Activated CD4-positive, alpha-beta T cell treated with anti-CD3 and anti-CD28 coated beads for 1 hour (primary cell): Measurements from ENCODE around the gene TNP2.
"Not testable (repeated sequence)": the region's sequence is repeated elsewhere in the genome, so short reads cannot be mapped to it uniquely, and the experiment has no call there.

Source experiments
- DNase-seq: peaks from one replicate; pipeline ENCODE4 v3.0.0-alpha.2; 2020

Gene TNP2

GRCh38 chr16:11299865-11300559, 30.9 kb upstream of the TNP2 start:
- DNase-seq: no peak

GRCh38 chr16:11298950-11299547, 29.9 kb upstream of the TNP2 start:
- not testable (repeated sequence) for DNase-seq

DNA sequence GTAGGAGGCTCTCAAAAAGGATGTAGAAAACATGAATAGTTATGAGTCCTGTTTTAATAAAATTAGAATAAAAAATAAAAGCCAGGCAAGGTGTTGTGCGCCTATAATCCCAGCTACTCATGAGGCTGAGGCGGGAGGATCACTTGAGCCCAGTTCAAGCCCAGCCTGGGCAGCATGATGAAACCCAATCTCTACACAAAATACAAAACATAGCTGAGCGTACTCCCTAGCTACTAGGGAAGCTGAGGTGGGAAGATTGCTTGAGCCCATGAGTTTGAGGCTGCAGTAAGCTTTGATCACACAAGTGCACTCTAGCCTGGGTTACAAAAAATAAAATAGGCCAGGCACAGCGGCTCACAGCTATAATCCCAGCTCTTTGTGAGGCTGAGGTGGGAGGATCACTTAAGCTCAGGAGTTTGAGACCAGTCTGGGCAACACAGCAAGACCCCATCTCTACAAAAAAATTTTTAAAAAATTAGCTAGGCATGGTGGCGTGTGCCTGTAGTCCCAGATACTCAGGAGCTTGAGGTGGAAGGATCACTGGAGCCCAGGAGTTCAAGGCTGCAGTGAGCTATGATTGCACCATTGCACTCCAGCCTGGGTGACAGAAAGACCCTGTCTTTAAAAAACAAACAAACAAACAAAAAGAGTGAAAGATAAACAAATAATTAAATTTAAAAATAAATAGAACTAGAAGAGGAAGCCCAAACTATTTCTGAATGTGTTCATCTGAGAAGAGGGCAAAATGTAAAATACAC, 29.2 kb upstream of the TNP2 start:
- DNase-seq: no peak

DNA sequence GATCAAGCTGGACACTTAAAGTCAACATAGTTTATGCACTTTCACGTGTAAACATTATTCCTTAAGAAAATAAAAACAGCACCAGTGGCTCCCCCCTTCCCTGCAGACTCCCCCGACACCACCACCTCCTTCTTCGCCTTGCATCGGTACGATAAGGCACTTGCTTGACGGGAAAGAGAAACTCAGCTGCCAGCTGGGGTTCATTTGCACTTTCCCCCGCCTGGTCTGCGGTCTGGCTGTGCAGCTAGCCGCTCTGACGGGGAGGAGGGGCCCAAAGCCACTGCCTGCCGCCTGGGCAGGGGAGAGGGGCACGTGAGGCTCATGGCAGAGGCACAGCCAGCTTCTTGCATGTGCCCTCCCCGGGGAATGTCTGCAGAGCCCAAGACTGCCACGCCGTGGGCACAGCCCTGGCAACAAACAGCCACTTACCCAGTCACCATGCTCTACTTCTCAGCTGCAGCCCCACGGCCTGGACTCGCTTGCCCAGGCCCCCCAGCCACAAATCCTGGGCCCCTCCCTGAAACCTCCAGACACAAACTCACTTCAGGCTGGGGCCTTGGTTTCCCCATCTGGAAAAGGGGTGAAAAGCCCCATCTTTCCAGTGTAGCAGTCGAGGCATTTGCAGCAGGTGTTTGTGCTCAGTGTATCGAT, 28.5 kb upstream of the TNP2 start:
- DNase-seq: peak; percentile 68

DNA sequence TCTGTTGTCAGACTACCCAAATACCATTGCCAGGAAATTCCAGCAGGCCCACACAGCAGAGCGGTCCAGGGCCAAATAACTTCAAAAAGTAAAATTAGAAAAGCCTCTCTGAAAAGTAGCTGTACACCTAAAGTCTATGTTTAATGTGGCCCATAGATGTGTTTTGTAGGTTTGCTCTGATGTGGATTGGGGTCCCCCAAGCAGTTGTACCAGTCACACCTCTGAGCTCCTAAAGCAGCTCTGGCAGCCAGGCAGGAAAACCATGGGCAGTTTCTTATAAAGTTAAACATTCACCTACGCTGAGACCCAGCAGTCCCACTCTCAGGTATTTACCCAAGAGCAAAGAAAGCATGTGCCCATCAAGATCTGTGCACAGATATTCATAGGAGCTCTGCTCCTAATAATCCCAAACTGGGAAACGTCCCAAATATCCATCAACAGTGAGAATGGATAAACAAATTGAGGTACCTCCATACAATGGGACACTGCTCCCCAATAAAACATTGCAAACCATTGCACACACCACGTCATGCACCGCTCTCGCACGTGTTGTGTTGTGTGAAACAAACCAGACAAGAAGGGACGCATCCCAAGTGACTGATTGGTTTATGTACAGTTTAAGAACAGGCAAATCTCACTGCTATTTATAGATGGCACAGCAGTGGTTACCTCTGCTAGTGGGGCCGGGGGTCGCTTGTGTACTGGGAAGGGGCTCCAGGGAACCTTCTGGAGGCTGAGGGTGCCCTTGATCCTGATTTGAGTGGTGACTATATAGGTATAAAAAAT, 27.8 kb upstream of the TNP2 start:
- DNase-seq: no peak

- DNase-seq: no peak
These were observed 27.2 kb upstream of the TNP2 start for GRCh38 chr16:11296351-11296705.

DNA sequence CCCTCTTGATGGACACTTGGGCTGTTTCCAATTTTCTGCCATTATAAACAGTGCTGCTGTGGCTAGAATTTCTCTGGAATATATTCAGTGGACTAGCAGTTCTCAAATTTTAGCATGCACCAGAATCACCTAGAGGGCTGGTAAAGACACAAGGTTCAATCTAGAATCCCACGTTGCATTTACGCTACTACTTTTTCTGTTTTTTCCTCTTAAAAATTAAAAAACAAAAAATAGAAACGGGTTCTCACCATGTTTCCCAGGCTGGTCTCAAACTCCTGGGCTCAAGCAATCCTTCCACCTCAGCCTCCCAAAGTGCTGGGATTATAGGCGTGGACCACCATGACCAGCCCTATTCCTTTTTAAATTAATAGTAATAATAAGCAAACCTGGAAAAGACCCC, 26.5 kb upstream of the TNP2 start:
- DNase-seq: no peak

DNA sequence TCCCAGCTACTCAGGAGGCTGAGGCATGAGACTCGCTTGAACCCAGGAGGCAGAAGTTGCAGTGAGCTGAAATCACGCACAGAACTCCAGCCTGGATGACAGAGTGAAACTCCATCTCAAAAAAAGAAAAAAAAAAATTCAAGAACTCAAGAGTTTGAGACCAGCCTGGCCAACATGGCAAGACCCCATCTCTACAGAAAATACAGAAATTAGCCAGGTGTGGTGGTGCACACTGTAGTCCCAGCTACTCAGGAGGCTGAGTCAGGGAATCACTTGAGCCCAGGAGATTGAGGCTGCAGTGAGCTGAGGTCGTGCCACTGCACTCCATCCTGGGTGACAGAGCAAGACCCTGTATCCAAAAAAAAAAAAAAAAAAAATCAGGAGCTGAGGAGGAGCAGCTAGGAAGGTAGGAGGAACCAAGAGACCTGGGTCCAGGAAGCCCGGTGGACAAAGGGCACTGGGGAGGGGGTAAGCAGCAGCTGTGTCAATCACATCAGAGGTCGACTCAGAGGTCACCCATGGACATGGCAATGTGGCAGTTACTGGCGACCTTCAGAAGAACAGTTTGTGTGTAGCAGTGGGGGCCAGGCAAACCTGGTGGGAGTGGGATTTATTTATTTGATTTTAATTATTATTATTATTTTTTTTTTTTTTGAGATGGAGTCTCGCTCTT, 23.1 kb upstream of the TNP2 start:
- no peak for DNase-seq

DNA sequence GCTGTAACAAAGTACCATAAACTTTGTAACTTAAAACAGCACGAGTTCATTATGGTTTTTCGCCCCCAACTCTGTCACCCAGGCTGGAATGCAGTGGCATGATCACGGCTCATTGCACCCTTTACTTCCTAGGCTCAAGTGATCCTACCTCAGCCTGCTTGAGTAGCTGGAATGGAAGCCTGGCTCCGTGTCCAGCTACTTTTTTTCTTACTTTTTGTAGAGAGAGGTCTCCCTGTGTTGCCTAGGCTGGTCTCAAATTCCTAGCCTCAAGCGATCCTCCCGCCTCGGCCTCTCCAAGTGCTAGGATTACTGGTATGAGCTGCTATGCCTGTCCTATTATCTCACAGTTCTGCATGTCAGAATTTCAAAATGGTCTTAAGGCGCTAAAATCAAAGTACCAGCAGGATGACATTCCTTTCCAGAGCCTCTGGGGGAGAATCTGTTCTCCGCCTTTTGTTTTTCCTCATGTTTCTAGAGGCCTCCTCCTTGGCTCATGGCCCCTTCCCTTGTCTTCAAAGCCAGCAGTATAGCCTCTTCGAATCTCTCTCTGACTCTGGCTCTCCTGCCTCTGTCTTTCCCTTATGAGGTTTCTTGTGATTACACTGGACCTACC, 22.1 kb upstream of the TNP2 start:
- DNase-seq: no peak

- no peak for DNase-seq
These were observed 21.2 kb upstream of the TNP2 start for GRCh38 chr16:11290102-11290893.

GRCh38 chr16:11289696-11290095, 20.6 kb upstream of the TNP2 start:
- not testable (repeated sequence) for DNase-seq

GRCh38 chr16:11289202-11289601, 20.1 kb upstream of the TNP2 start:
- no peak for DNase-seq

- DNase-seq: no peak
These were observed 16.7 kb upstream of the TNP2 start for GRCh38 chr16:11285842-11286241.

- DNase-seq: no peak
These were observed 14.7 kb upstream of the TNP2 start for GRCh38 chr16:11283820-11284248.

DNA sequence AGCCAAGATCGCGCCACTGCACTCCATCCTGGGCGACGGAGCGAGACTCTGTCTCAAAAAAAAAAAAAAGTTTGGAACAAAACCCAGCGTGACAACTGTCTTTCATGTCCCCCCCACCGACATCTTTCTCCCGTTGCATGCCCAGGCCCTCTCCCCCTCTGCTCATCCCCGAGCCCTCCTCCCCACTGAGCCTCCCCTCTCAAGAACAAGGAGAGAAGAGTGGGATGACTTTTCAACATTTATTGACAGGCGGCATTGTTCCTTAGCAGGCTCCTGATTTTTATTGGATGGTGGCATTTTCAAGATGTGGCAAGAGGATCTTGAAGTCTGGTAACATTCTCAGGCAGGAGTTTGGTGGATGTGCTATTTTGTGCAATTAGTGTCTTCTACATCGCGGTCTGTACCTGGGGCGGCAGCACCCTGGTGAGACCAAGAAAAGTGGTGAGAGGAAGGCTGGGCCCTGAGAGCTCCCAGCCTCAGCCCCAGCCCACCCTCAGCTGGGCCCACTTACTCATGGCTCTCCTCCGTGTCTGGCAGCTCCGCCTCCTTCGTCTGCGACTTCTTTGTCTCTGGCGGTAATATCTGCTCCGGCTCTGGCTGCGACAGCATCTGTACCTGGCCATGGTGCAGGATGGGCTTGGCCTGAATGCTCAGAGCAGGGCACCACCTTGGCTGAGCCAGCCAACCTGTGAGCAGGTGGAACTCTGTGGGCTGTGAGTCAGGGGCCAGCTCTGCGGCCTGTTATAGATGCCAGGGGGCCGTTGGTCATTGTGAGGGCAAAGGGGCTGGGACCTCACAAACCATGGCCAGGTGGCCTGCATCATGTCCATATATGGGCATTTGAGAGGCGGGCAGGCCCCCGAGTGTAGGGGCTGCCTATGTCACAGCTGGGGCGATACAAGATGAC, 11.7 kb upstream of the TNP2 start, which contains the start of gene PRM1:
TSS of gene PRM1 (minus strand) at position 715 of the 907 bp plus-strand sequence. CDS start at position 623, 92 bp downstream.
- DNase-seq: no peak

DNA sequence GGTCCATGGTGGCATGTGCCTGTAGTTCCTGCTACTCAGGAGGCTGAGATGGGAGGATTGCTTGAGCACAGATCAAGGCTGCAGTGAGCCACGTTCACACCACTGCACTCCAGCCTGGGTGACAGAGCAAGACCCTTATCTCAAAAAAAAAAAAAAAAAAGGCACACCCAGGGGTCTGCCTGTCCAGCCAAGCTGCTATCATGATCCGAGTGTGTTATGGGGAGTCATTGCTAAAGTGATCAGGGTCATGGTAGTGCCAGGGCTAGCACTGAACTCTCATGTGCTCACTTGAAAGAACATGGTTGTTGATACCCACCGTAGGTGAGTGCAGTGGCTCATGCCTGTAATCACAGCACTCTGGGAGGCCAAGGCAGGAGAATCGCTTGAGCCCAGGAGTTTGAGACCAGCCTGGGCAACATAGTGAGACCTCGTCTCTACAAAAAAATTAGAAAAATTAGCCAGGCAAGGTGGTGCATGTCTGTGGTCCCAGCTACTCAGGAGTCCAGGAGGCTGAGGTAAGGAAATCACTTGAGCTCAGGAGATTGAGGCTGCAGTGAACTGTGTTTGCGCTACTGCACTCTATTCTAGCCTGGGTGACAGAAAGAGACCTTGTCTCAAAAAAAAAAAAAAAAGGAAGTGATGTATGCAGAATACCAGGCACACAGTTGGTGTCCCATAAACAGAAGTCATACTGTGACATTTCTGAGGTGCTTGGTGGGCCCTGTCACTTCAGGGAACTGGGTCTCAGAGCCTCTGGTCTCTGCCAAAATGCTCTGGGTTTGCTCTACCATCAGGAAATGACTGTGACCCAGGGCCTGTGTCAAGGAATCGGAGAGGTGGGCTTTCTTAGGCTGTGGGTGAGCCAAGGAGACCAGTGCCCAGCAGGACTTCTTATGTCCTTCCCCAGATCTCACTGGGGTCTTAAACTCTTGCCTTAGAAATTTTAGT, 9.8 kb upstream of the TNP2 start:
- no peak for DNase-seq

- no peak for DNase-seq
These were observed 8.6 kb upstream of the TNP2 start for GRCh38 chr16:11277607-11278337.
